Astrocyte (in vitro differentiated cells and primary cell): ENCODE measurements around the gene DCUN1D1. TPM values are rescaled to one million over a fixed set of nuclear protein-coding genes. Genes with fewer than 3 reads are reported as not detected.
A peak's percentile ranks its signal among the peaks of the same experiment; 100 is the strongest.

Experiments
- DNase-seq: peaks from one replicate; pipeline ENCODE4 v3.0.0-alpha.2; 2010; ENCODE audit warnings: low read depth
- FAIRE-seq: peaks from 2 replicates; lab custom pipeline; 2011; peaks lifted over from hg19 to GRCh38; lab: Jason Lieb, UNC
- H2AFZ ChIP-seq: 2 replicates; pipeline ENCODE4 v1.6.0; 2012; ENCODE audit warnings: low read depth, low read length, inconsistent platforms
- H3K27ac ChIP-seq: 2 replicates; pipeline ENCODE4 v1.5.1; 2011; ENCODE audit warnings: low read depth, low read length, inconsistent platforms
- H3K27me3 ChIP-seq: 2 replicates; pipeline ENCODE4 v1.6.0; 2011; ENCODE audit warnings: low read length, inconsistent platforms; ENCODE audit not compliant: insufficient read depth
- H3K36me3 ChIP-seq: 2 replicates; pipeline ENCODE4 v1.5.1; 2011; ENCODE audit warnings: low read length, inconsistent platforms; ENCODE audit not compliant: insufficient read depth
- H3K4me1 ChIP-seq: 2 replicates; pipeline ENCODE4 v1.5.1; 2011; ENCODE audit warnings: low read length, inconsistent platforms; ENCODE audit not compliant: insufficient read depth
- H3K4me2 ChIP-seq: 2 replicates; pipeline ENCODE4 v1.6.0; 2012; ENCODE audit warnings: low read length, inconsistent platforms
- H3K4me3 ChIP-seq: 2 replicates; pipeline ENCODE4 v1.5.1; 2011; ENCODE audit warnings: low read depth, mild to moderate bottlenecking, low read length, inconsistent platforms; ENCODE audit not compliant: insufficient read depth
- H3K79me2 ChIP-seq: 2 replicates; pipeline ENCODE4 v1.6.0; 2012; ENCODE audit warnings: mild to moderate bottlenecking, low read length, inconsistent platforms; ENCODE audit not compliant: insufficient read depth
- H3K9ac ChIP-seq: 2 replicates; pipeline ENCODE4 v1.6.0; 2012; ENCODE audit warnings: mild to moderate bottlenecking, low read length, inconsistent platforms
- H3K9me3 ChIP-seq: 2 replicates; pipeline ENCODE4 v1.5.1; 2012; ENCODE audit warnings: low read depth, mild to moderate bottlenecking, low read length, inconsistent platforms; ENCODE audit not compliant: insufficient read depth
- H4K20me1 ChIP-seq: 2 replicates; pipeline ENCODE4 v1.6.0; 2012; ENCODE audit warnings: low read length, inconsistent platforms; ENCODE audit not compliant: insufficient read depth
- H3K27ac Mint-ChIP-seq: one replicate; pipeline ENCODE4 v1.8.0; 2021; ENCODE audit warnings: mild to moderate bottlenecking, mixed read lengths; ENCODE audit not compliant: unreplicated experiment
- H3K27me3 Mint-ChIP-seq: one replicate; pipeline ENCODE4 v1.8.0; 2021; ENCODE audit warnings: low read depth, mixed read lengths; ENCODE audit not compliant: unreplicated experiment
- H3K36me3 Mint-ChIP-seq: one replicate; pipeline ENCODE4 v1.8.0; 2021; ENCODE audit warnings: low read depth, mixed read lengths; ENCODE audit not compliant: unreplicated experiment
- H3K4me1 Mint-ChIP-seq: one replicate; pipeline ENCODE4 v1.8.0; 2021; ENCODE audit warnings: low read depth, mixed read lengths; ENCODE audit not compliant: unreplicated experiment
- H3K4me3 Mint-ChIP-seq: one replicate; pipeline ENCODE4 v1.8.0; 2021; ENCODE audit warnings: mild to moderate bottlenecking, moderate library complexity, mixed read lengths; ENCODE audit not compliant: unreplicated experiment
- H3K9me3 Mint-ChIP-seq: one replicate; pipeline ENCODE4 v1.8.0; 2021; ENCODE audit warnings: mild to moderate bottlenecking, mixed read lengths; ENCODE audit not compliant: unreplicated experiment
- EZH2 ChIP-seq: IDR thresholded peaks from 2 replicates; pipeline ENCODE4 v1.6.1; 2012; ENCODE audit warnings: mild to moderate bottlenecking, low read length, inconsistent platforms; ENCODE audit not compliant: insufficient read depth
- total RNA-seq: library from RNA; stranded (reverse); gene quantifications from 2 replicates; pipeline ENCODE4 v1.2.1, GENCODE V29; 2021
- TF ChIP-seq, protein P1 (sequence below): IDR thresholded peaks from 2 replicates; pipeline ENCODE4 v1.5.1; 2011; ENCODE audit warnings: low read depth, mild to moderate bottlenecking, inconsistent platforms, low read length, moderate library complexity; ENCODE audit not compliant: insufficient read depth

The DCUN1D1 gene
- total RNA-seq, 1 donor from 2014 or later, result 50.2 TPM

DNA sequence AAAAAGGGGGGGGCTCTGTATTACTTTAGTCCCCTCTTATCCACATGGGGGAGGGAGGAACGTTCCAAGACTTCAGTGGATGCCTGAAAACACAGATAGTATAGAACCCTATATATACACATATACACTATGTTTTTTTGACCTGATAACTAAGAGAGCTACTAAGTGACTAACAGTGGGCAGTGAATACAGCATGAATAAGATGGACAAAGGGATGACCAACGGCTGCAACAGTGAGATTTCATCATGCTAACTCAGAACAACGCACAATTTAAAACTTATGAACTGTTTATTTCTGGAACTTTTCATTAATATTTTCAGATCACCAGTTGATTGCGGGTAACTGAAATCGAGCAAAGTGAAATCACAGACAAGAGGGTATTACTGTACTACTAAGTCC lies 7.3 kb downstream of the DCUN1D1 start:
- Histone ChIP-seq H3K79me2 (peaks cover 98% of the 10 kb centered on the region), H3K9me3 (no peaks in the 10 kb centered on the region), H3K9ac (no peak overlapping the region), H4K20me1 (peaks cover 41% of the 10 kb centered on the region), H3K27me3 (no peaks in the 10 kb centered on the region), H3K4me2 (no peak overlapping the region), H3K27ac (no peak overlapping the region), H3K36me3 (no peaks in the 10 kb centered on the region), H3K4me1 (peaks cover 8% of the 10 kb centered on the region), H2AFZ (no peak overlapping the region), H3K4me3 (no peak overlapping the region)
- TF ChIP-seq, protein P1, sequence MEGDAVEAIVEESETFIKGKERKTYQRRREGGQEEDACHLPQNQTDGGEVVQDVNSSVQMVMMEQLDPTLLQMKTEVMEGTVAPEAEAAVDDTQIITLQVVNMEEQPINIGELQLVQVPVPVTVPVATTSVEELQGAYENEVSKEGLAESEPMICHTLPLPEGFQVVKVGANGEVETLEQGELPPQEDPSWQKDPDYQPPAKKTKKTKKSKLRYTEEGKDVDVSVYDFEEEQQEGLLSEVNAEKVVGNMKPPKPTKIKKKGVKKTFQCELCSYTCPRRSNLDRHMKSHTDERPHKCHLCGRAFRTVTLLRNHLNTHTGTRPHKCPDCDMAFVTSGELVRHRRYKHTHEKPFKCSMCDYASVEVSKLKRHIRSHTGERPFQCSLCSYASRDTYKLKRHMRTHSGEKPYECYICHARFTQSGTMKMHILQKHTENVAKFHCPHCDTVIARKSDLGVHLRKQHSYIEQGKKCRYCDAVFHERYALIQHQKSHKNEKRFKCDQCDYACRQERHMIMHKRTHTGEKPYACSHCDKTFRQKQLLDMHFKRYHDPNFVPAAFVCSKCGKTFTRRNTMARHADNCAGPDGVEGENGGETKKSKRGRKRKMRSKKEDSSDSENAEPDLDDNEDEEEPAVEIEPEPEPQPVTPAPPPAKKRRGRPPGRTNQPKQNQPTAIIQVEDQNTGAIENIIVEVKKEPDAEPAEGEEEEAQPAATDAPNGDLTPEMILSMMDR, result no peak
- TF ChIP-seq EZH2, result no peak
- peaks cover 15% of the 10 kb centered on the region for H3K4me1 Mint-ChIP-seq
- DNase-seq (no peak), FAIRE-seq (no peak)
- H3K4me3 Mint-ChIP-seq, result no peak overlapping the region
- H3K36me3 Mint-ChIP-seq, result peaks cover 1% of the 10 kb centered on the region
- no peaks in the 10 kb centered on the region for H3K9me3 Mint-ChIP-seq
- no peak overlapping the region for H3K27ac Mint-ChIP-seq
- no peaks in the 10 kb centered on the region for H3K27me3 Mint-ChIP-seq

DNA sequence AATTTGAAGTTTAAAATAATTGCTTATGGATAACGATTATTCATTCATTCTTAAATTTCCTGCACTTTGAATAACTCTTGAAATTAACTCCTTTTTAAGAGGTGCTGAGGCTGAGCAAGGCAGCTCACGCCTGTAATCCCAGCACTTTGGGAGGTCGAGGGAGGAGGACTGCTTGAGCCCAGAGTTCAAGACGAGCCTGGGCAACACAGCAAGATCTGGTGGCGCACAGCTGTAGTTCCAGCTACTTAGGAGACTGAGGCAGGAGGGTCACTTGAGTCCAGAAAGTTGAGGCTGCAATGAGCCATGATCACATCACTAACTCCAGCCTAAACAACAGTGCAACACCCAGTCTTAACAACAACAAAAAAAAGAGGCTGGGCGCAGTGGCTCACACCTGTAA lies 8.0 kb downstream of the DCUN1D1 start:
- no peaks in the 10 kb centered on the region for H3K27me3 ChIP-seq
- H4K20me1 ChIP-seq, result peaks cover 39% of the 10 kb centered on the region
- peaks cover 1% of the 10 kb centered on the region for H3K36me3 Mint-ChIP-seq
- H3K9me3 ChIP-seq, result no peaks in the 10 kb centered on the region
- H3K27ac ChIP-seq, result no peak overlapping the region
- no peaks in the 10 kb centered on the region for H3K9me3 Mint-ChIP-seq
- no peak overlapping the region for H2AFZ ChIP-seq
- DNase-seq, result no peak
- H3K4me2 ChIP-seq, result no peak overlapping the region
- no peak for FAIRE-seq
- H3K27me3 Mint-ChIP-seq, result no peaks in the 10 kb centered on the region
- no peak overlapping the region for H3K9ac ChIP-seq
- no peaks in the 10 kb centered on the region for H3K36me3 ChIP-seq
- H3K79me2 ChIP-seq, result peaks cover 98% of the 10 kb centered on the region
- TF ChIP-seq, protein P1, result no peak
- no peak for TF ChIP-seq EZH2
- no peak overlapping the region for H3K27ac Mint-ChIP-seq
- no peak overlapping the region for H3K4me3 ChIP-seq
- peaks cover 21% of the 10 kb centered on the region for H3K4me1 Mint-ChIP-seq
- H3K4me3 Mint-ChIP-seq, result no peak overlapping the region
- H3K4me1 ChIP-seq, result peaks cover 8% of the 10 kb centered on the region

GRCh38 chr3:182971637-182972036 lies 8.7 kb downstream of the DCUN1D1 start:
- FAIRE-seq (no peak), DNase-seq (peak; percentile 36)
- Histone ChIP-seq H2AFZ (no peak overlapping the region), H3K4me1 (peaks cover 8% of the 10 kb centered on the region), H3K36me3 (no peaks in the 10 kb centered on the region), H3K9me3 (no peaks in the 10 kb centered on the region), H3K9ac (no peak overlapping the region), H3K27me3 (no peaks in the 10 kb centered on the region), H3K27ac (no peak overlapping the region), H3K79me2 (peaks cover 96% of the 10 kb centered on the region), H3K4me3 (no peak overlapping the region), H3K4me2 (no peak overlapping the region), H4K20me1 (peaks cover 37% of the 10 kb centered on the region)
- no peaks in the 10 kb centered on the region for H3K27me3 Mint-ChIP-seq
- H3K4me3 Mint-ChIP-seq, result no peak overlapping the region
- no peak overlapping the region for H3K27ac Mint-ChIP-seq
- H3K9me3 Mint-ChIP-seq, result no peaks in the 10 kb centered on the region
- H3K4me1 Mint-ChIP-seq, result peaks cover 24% of the 10 kb centered on the region
- no peak for TF ChIP-seq EZH2
- TF ChIP-seq, protein P1, result no peak
- H3K36me3 Mint-ChIP-seq, result peaks cover 1% of the 10 kb centered on the region
